ENCODE results near the gene GNAI3. TPM values are rescaled to one million over a fixed set of nuclear protein-coding genes. Genes with fewer than 3 reads are reported as not detected.

The GNAI3 gene
- polyA plus RNA-seq, 2 of the 4 experiments (the other 2 are of a cell fraction) = 5.3 to 8.7 TPM

GRCh38 chr1:109556563-109556962, 8.1 kb downstream of the GNAI3 start:
- FAIRE-seq = no peak
- 91% methylated on average over 2 of the region's 2 CpGs for WGBS (ENCODE audit: missing lambda C conversion rate)
- TF ChIP-seq CTCF (IDR thresholded peaks at IDR 0.05) = no peak
- TF ChIP-seq HDAC2 (IDR thresholded peaks at IDR 0.05) = no peak
- TF ChIP-seq TFCP2L1 (CRISPR knock-in tag; IDR thresholded peaks at IDR 0.05) = no peak
- TF ChIP-seq EP300 (IDR thresholded peaks at IDR 0.05) = no peak
- TF ChIP-seq RNF2 (IDR thresholded peaks at IDR 0.05; ENCODE audit: borderline replicate concordance, low read depth) = no peak
- TF ChIP-seq ELK1 (IDR thresholded peaks at IDR 0.05; ENCODE audit: low read depth, low read length) = no peak
- TF ChIP-seq RFX5 (IDR thresholded peaks at IDR 0.05) = no peak
- no peak for TF ChIP-seq RAD21 (conservative IDR thresholded peaks at IDR 0.05 in 1 of 2, IDR thresholded peaks at IDR 0.05 in 1 of 2)
- no peak for TF ChIP-seq TP53 (CRISPR knock-in tag; IDR thresholded peaks at IDR 0.05)
- TF ChIP-seq CHD4 (IDR thresholded peaks at IDR 0.05; ENCODE audit: borderline replicate concordance) = no peak
- TF ChIP-seq PBX3 (IDR thresholded peaks at IDR 0.05) = no peak
- TF ChIP-seq BHLHE40 (IDR thresholded peaks at IDR 0.05; ENCODE audit: low read depth, low read length) = no peak
- no peak for TF ChIP-seq JUN (IDR thresholded peaks at IDR 0.05)
- no peak for ATAC-seq
- Histone ChIP-seq H3K27ac (no peak overlapping the region), H3K4me1 (peaks cover 18% of the 10 kb centered on the region; the same call in 2 of the 3 replicates), H3K4me3 (no peak overlapping the region), H3K4me2 (no peak overlapping the region), H3K9me3 (no peaks in the 10 kb centered on the region)
- DNase-seq (ENCODE audit: low read depth in 1 of 2, low spot score in 1 of 2) = no peak
- CTCF ChIA-PET = no interaction called here
- POLR2A ChIA-PET = no interaction called here

GRCh38 chr1:109557520-109557919, 9.1 kb downstream of the GNAI3 start:
- no peak for ATAC-seq
- WGBS (ENCODE audit: missing lambda C conversion rate) = 94% methylated on average over 5 of the region's 5 CpGs
- H3K4me3 ChIP-seq = no peak overlapping the region
- POLR2A ChIA-PET = interaction anchor here (0.9 kb wide), 1 partner anchor 9 kb away, joined by 3 read pairs; the partner anchor contains the start of gene GNAI3
- H3K27ac ChIP-seq = no peak overlapping the region
- FAIRE-seq = no peak
- CTCF ChIA-PET = interaction anchor here (2.5 kb wide), 1 partner anchor 83 kb away, joined by 9 read pairs; no protein-coding TSS in a partner anchor
- peaks cover 28% of the 10 kb centered on the region for H3K4me1 ChIP-seq
- DNase-seq (ENCODE audit: low read depth in 1 of 2, low spot score in 1 of 2) = no peak
- no peaks in the 10 kb centered on the region for H3K9me3 ChIP-seq
- no peak overlapping the region for H3K4me2 ChIP-seq
- no peak for TF ChIP-seq NR3C1 (IDR thresholded peaks at IDR 0.05)
- TF ChIP-seq RCOR1 (IDR thresholded peaks at IDR 0.05; ENCODE audit: low read depth, low read length) = no peak
- TF ChIP-seq ZNF302 (CRISPR knock-in tag; IDR thresholded peaks at IDR 0.05) = no peak
- no peak for TF ChIP-seq FOXS1 (CRISPR knock-in tag; IDR thresholded peaks at IDR 0.05)
- TF ChIP-seq TFCP2L1 (CRISPR knock-in tag; IDR thresholded peaks at IDR 0.05) = no peak
- no peak for TF ChIP-seq E2F6 (IDR thresholded peaks at IDR 0.05; ENCODE audit: borderline replicate concordance, low read depth)
- no peak for TF ChIP-seq SREBF2 (IDR thresholded peaks at IDR 0.05)

GRCh38 chr1:109559995-109560394, 11.6 kb downstream of the GNAI3 start:
- Histone ChIP-seq H3K27ac (no peak overlapping the region), H3K4me3 (no peak overlapping the region), H3K4me1 (peaks cover 49% of the 10 kb centered on the region), H3K4me2 (no peak overlapping the region), H3K9me3 (no peaks in the 10 kb centered on the region)
- ChIA-PET CTCF (interaction anchor here (0.6 to 2.5 kb wide), 5 partner anchors 12 to 547 kb away, joined by 3 to 9 read pairs (median 3); partner anchors contain the start of gene GNAI3), POLR2A (interaction anchor here (2.5 kb wide), 1 partner anchor 12 kb away, joined by 13 read pairs; the partner anchor contains the start of gene GNAI3)
- DNase-seq (ENCODE audit: low read depth in 1 of 2, low spot score in 1 of 2) (no peak), ATAC-seq (no peak), FAIRE-seq (no peak)
- TF ChIP-seq USF2 (IDR thresholded peaks at IDR 0.05) = no peak

Data from A549 (cell line).